ENCODE data around the gene TIGD3.

DNA sequence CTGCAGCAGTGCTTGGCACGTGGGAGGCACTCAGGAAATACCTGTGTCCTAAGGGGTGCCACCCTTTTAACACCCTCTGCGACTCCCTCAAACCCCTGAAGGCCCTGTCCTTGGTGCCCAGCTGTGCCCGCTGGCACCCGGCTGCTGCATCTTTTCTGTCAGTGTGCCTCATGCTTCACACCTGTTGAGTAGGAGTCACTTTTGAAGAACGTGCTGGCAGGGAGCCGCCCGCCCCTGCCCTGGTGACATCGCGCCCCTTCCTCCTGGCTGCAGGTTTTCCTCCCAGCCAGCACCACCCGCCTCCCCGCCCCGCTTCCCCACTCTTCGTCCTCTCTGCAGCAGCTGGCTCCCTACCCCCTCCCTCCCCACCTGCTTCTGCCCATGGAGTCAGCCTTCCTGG lies 49.7 kb downstream of the TIGD3 start:
- TF ChIP-seq, protein P1, sequence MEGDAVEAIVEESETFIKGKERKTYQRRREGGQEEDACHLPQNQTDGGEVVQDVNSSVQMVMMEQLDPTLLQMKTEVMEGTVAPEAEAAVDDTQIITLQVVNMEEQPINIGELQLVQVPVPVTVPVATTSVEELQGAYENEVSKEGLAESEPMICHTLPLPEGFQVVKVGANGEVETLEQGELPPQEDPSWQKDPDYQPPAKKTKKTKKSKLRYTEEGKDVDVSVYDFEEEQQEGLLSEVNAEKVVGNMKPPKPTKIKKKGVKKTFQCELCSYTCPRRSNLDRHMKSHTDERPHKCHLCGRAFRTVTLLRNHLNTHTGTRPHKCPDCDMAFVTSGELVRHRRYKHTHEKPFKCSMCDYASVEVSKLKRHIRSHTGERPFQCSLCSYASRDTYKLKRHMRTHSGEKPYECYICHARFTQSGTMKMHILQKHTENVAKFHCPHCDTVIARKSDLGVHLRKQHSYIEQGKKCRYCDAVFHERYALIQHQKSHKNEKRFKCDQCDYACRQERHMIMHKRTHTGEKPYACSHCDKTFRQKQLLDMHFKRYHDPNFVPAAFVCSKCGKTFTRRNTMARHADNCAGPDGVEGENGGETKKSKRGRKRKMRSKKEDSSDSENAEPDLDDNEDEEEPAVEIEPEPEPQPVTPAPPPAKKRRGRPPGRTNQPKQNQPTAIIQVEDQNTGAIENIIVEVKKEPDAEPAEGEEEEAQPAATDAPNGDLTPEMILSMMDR (conservative IDR thresholded peaks at IDR 0.05; ENCODE audit: low read depth, low read length), result no peak
- TF ChIP-seq EZH2phosphoT487 (IDR thresholded peaks at IDR 0.05; ENCODE audit: borderline replicate concordance, low read length) (no peak), EZH2 (IDR thresholded peaks at IDR 0.05; ENCODE audit: low read length, unreplicated experiment) (no peak)
